Caco-2 (cell line): ENCODE measurements around the gene PIGU. TPM values are rescaled to one million over a fixed set of nuclear protein-coding genes. Genes with fewer than 3 reads are reported as not detected.
A peak's percentile ranks its signal among the peaks of the same experiment; 100 is the strongest.

Experiments used
- BruUV-seq: library from RNA; stranded (reverse); fragments of 400-500 nt; replicated peaks from 2 replicates; lab custom pipeline; 2021; lab: Mats Ljungman, UMichigan
- CTCF ChIA-PET: fragments of 300-600 bp; sonication (Branson Sonifier 250); formaldehyde crosslinking; loops from one replicate; lab custom pipeline; 2022; ENCODE audit warnings: antibody characterized with exemption; lab: Charles Lee
- POLR2A ChIA-PET: fragments of 300-600 bp; sonication (Branson Sonifier 250); formaldehyde crosslinking; loops from one replicate; lab custom pipeline; 2022; ENCODE audit warnings: antibody characterized with exemption; lab: Charles Lee
- DNase-seq, 2 experiments: peaks; one replicate each; pipeline versions ENCODE4 v3.0.0 to v3.0.0-alpha.2; 2020 to 2022
- H3K27me3 ChIP-seq: replicated peaks from 2 replicates; pipeline ENCODE4 v1.6.0; 2011; ENCODE audit warnings: low read length; ENCODE audit not compliant: control insufficient read depth, insufficient read depth
- H3K36me3 ChIP-seq: 2 replicates; pipeline ENCODE4 v1.5.1; 2011; ENCODE audit warnings: low read length; ENCODE audit not compliant: control insufficient read depth, insufficient read depth
- H3K4me1 ChIP-seq: fragments of 250-450 bp; sonication (Bioruptor Pico); 2 replicates; pipeline ENCODE4 v1.5.1; 2020; ENCODE audit warnings: mild to moderate bottlenecking
- H3K4me3 ChIP-seq: 2 replicates; pipeline ENCODE4 v1.5.1; 2011; ENCODE audit warnings: low read depth, mild to moderate bottlenecking, control low read depth, low read length
- H3K9me3 ChIP-seq: fragments of 250-450 bp; sonication (Bioruptor Pico); 2 replicates; pipeline ENCODE4 v1.5.1; 2020; ENCODE audit warnings: mild to moderate bottlenecking, moderate library complexity
- H3K27ac Mint-ChIP-seq: one replicate; pipeline ENCODE4 v1.8.0; 2022; ENCODE audit warnings: mixed read lengths; ENCODE audit not compliant: unreplicated experiment
- H3K27me3 Mint-ChIP-seq: one replicate; pipeline ENCODE4 v1.8.0; 2022; ENCODE audit warnings: mixed read lengths; ENCODE audit not compliant: insufficient read depth, unreplicated experiment
- H3K36me3 Mint-ChIP-seq: one replicate; pipeline ENCODE4 v1.8.0; 2022; ENCODE audit warnings: mild to moderate bottlenecking, mixed read lengths; ENCODE audit not compliant: insufficient read depth, unreplicated experiment
- H3K4me1 Mint-ChIP-seq: one replicate; pipeline ENCODE4 v1.8.0; 2022; ENCODE audit warnings: low read depth, mixed read lengths; ENCODE audit not compliant: unreplicated experiment
- H3K4me3 Mint-ChIP-seq: one replicate; pipeline ENCODE4 v1.8.0; 2022; ENCODE audit warnings: mild to moderate bottlenecking, moderate library complexity, mixed read lengths; ENCODE audit not compliant: unreplicated experiment
- H3K9me3 Mint-ChIP-seq: one replicate; pipeline ENCODE4 v1.8.0; 2022; ENCODE audit warnings: mixed read lengths; ENCODE audit not compliant: unreplicated experiment
- intact Hi-C: fragments of 100-400 bp; cut with micrococcal nuclease; formaldehyde crosslinking; loops from one replicate; pipeline ENCODE4 v1.10.0; 2022; ENCODE audit not compliant: unreplicated experiment
- total RNA-seq: library from RNA; stranded (reverse); gene quantifications from 2 replicates; pipeline ENCODE4 v1.2.3, GENCODE V29; 2022
- TF ChIP-seq, protein P1 (sequence below), 2 experiments: fragments of 200-600 bp in 1 of 2; IDR thresholded peaks; 1 replicate in 1 of 2; 2 replicates in 1 of 2; pipeline versions ENCODE4 v1.5.1 to v1.8.0; 2011 to 2022; ENCODE audit warnings: antibody characterized with exemption in 1 of 2, control low read depth in 1 of 2, inconsistent platforms in 1 of 2, low read depth in 1 of 2, low read length in 1 of 2, mild to moderate bottlenecking in 1 of 2, moderate library complexity in 1 of 2; ENCODE audit not compliant: insufficient read depth in 1 of 2, severe bottlenecking in 1 of 2, unreplicated experiment in 1 of 2

Gene PIGU
- total RNA-seq, 1 experiment from 2014 or later, result 61.7 TPM

DNA sequence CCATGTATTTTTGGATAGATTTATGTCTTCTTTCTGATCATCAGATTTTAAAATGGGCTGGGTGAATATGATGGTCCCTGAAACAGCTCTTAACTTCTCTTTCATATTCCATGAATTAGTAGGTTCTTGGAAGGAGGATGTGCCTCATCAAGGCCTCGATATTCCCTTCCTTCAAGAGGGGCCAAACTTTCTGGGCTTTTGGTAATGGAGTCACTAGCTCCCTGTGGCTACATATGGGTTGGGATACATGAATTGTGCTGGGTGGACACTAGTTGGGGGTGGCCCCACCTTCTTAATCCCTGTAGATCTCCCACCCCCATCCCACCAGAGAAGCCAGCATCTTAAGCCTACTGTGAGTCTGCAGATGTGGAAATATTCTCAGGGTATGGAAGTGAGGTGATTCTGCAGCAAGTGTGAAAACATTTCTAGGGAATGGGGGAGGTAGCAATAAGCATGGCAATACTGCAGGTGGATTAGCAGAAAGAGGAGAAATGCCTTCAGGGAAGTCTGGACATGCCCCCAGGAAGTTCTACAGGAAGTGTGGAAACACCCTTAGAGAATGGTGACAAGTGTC is 29.5 kb upstream of the PIGU start:
- H3K9me3 ChIP-seq, result no peaks in the 10 kb centered on the region
- no peaks in the 10 kb centered on the region for H3K9me3 Mint-ChIP-seq
- DNase-seq, result peak in 1 of 2 experiments; percentile 31
- TF ChIP-seq, protein P1, sequence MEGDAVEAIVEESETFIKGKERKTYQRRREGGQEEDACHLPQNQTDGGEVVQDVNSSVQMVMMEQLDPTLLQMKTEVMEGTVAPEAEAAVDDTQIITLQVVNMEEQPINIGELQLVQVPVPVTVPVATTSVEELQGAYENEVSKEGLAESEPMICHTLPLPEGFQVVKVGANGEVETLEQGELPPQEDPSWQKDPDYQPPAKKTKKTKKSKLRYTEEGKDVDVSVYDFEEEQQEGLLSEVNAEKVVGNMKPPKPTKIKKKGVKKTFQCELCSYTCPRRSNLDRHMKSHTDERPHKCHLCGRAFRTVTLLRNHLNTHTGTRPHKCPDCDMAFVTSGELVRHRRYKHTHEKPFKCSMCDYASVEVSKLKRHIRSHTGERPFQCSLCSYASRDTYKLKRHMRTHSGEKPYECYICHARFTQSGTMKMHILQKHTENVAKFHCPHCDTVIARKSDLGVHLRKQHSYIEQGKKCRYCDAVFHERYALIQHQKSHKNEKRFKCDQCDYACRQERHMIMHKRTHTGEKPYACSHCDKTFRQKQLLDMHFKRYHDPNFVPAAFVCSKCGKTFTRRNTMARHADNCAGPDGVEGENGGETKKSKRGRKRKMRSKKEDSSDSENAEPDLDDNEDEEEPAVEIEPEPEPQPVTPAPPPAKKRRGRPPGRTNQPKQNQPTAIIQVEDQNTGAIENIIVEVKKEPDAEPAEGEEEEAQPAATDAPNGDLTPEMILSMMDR (IDR thresholded peaks at IDR 0.05; ENCODE audit: insufficient read depth in 1 of 2, low read depth in 1 of 2, low read length in 1 of 2, severe bottlenecking in 1 of 2, unreplicated experiment in 1 of 2), result no peak
- H3K36me3 ChIP-seq, result no peaks in the 10 kb centered on the region
- H3K27ac Mint-ChIP-seq, result peak overlapping the region; percentile 25
- no peak overlapping the region for H3K4me3 ChIP-seq
- H3K27me3 ChIP-seq, result no peaks in the 10 kb centered on the region
- H3K4me1 Mint-ChIP-seq, result peaks cover 53% of the 10 kb centered on the region
- POLR2A ChIA-PET, result interaction anchor here (0.5 kb wide), 1 partner anchor 25 kb away, joined by 4 read pairs; no protein-coding TSS in a partner anchor
- no peak overlapping the region for H3K4me3 Mint-ChIP-seq
- intact Hi-C loops, result loop anchor here (5.0 kb wide), 2 partner anchors 61 to 84 kb away; no protein-coding TSS in a partner anchor
- H3K4me1 ChIP-seq, result peaks cover 40% of the 10 kb centered on the region
- BruUV-seq, result no TSS peak
- CTCF ChIA-PET, result interaction anchor here (0.6 to 2.9 kb wide), 2 partner anchors 24 to 168 kb away, joined by 3 to 15 read pairs; no protein-coding TSS in a partner anchor
- H3K36me3 Mint-ChIP-seq, result peaks cover 46% of the 10 kb centered on the region
- H3K27me3 Mint-ChIP-seq, result peaks cover 3% of the 10 kb centered on the region

DNA sequence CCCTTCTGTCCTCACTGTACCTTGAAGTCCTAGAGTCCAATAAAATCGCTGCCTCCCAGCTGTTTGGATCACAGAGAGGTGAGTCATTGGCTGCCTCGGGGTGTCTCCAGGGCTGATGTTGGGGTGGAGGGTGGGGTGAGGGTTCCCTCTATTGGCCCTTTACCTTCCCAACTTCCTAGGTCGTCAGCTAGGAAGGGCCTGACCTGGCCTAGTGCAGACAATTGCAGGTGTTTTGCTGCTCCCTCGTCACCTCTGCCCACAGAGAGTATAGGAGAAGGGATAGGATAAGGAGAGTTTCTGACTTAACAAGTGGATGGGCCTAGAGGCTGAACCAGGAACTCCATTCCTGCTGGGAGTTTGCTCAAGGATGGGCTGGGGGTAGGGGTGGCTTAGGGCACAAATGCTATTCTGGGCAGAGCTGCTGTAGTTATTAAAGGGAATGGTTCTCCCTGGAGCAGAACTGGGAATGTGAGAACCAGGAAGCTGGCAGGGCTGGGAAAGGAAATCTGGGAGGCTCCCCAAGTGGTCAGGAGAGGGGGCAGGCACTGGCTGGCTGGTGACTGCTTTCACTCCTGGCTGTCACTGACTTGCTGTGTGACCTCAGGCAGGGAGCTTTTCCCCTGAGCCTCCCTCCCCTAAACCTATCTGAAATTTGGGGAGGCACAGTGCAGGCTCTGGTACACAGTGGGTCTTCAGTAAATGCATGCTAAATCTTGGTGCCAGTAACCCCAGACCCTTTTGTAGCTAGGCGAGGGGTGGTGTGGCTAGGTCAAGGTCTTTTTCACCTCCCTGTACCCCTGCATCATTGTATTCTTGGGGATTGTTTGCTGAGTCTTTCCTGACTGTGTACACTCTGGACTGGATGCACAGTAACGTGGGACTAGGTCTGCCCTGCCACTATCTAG is 28.8 kb upstream of the PIGU start:
- CTCF ChIA-PET, result interaction anchor here (0.6 to 3.5 kb wide), 7 partner anchors 24 to 393 kb away, joined by 3 to 15 read pairs (median 3); no protein-coding TSS in a partner anchor
- BruUV-seq, result no TSS peak
- peaks cover 50% of the 10 kb centered on the region for H3K4me1 Mint-ChIP-seq
- TF ChIP-seq, protein P1 (IDR thresholded peaks at IDR 0.05; ENCODE audit: insufficient read depth in 1 of 2, low read depth in 1 of 2, low read length in 1 of 2, severe bottlenecking in 1 of 2, unreplicated experiment in 1 of 2), result peak in 1 of 2 experiments; percentile 28
- no peaks in the 10 kb centered on the region for H3K36me3 ChIP-seq
- no peaks in the 10 kb centered on the region for H3K9me3 Mint-ChIP-seq
- intact Hi-C loops, result loop anchor here (2.0 to 5.0 kb wide), 3 partner anchors 62 to 515 kb away; no protein-coding TSS in a partner anchor
- peak overlapping the region; percentile 99 for H3K27ac Mint-ChIP-seq
- peak; percentile 63 to 80 for DNase-seq
- H3K27me3 ChIP-seq, result no peaks in the 10 kb centered on the region
- H3K36me3 Mint-ChIP-seq, result peaks cover 39% of the 10 kb centered on the region
- no peak overlapping the region for H3K4me3 ChIP-seq
- H3K4me1 ChIP-seq, result peaks cover 40% of the 10 kb centered on the region
- peak overlapping the region; percentile 99 for H3K4me3 Mint-ChIP-seq
- POLR2A ChIA-PET, result interaction anchor here (0.5 kb wide), 2 partner anchors 168 to 1037 kb away, joined by 3 to 5 read pairs; no protein-coding TSS in a partner anchor
- no peaks in the 10 kb centered on the region for H3K9me3 ChIP-seq
- peaks cover 3% of the 10 kb centered on the region for H3K27me3 Mint-ChIP-seq

DNA sequence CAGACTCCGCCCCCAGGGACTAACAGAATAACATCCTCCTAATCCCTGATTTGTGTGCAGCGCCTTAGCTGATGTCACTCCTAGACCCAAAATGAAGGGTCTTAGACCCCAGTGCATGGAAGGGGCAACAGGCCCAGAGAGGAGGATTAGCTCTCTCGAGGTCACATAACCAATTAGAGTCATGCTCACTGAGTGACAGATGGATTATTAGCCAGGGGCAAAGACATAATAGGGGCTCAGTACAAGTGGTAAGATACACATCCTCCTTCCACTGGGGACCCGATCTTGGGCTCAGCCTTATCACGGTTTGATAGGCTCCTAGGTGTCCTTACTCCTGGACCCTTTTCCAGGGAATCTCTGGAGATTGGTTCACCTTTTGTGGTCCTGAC is 28.1 kb upstream of the PIGU start:
- BruUV-seq, result TSS peak; percentile 53
- Histone ChIP-seq H3K4me3 (peak overlapping the region; percentile 48), H3K27me3 (no peaks in the 10 kb centered on the region), H3K36me3 (no peaks in the 10 kb centered on the region), H3K4me1 (peaks cover 34% of the 10 kb centered on the region), H3K9me3 (no peaks in the 10 kb centered on the region)
- CTCF ChIA-PET, result interaction anchor here (0.6 to 3.5 kb wide), 6 partner anchors 57 to 392 kb away, joined by 3 to 15 read pairs (median 4); no protein-coding TSS in a partner anchor
- DNase-seq, result no peak
- TF ChIP-seq, protein P1 (IDR thresholded peaks at IDR 0.05; ENCODE audit: insufficient read depth in 1 of 2, low read depth in 1 of 2, low read length in 1 of 2, severe bottlenecking in 1 of 2, unreplicated experiment in 1 of 2), result no peak
- Mint-ChIP-seq H3K4me3 (peak overlapping the region; percentile 99), H3K36me3 (peaks cover 33% of the 10 kb centered on the region), H3K27ac (peak overlapping the region; percentile 99), H3K9me3 (no peaks in the 10 kb centered on the region), H3K27me3 (peaks cover 3% of the 10 kb centered on the region), H3K4me1 (peaks cover 44% of the 10 kb centered on the region)
- POLR2A ChIA-PET, result interaction anchor here (0.5 kb wide), 2 partner anchors 167 to 1037 kb away, joined by 3 to 5 read pairs; no protein-coding TSS in a partner anchor
- intact Hi-C loops, result loop anchor here (2.0 to 5.0 kb wide), 3 partner anchors 62 to 514 kb away; no protein-coding TSS in a partner anchor
